Tibial nerve (tissue), 4 donors: Measurements from ENCODE around the gene CHSY3. TPM values are rescaled to one million over a fixed set of nuclear protein-coding genes. Genes with fewer than 3 reads are reported as not detected.

Source experiments
- DNase-seq, 2 donors: peaks; one replicate each; pipeline ENCODE4 v3.0.0-alpha.2; 2019; ENCODE audit warnings: low spot score in 2 of 2
- H3K27ac ChIP-seq, 4 donors: fragments of 200-600 bp; sonication (generic) in 3 of 4; one replicate each; pipeline ENCODE4 v1.5.1; 2017 to 2019; ENCODE audit warnings: mild to moderate bottlenecking in 1 of 4
- H3K27me3 ChIP-seq, 2 donors: fragments of 200-600 bp; sonication (generic) in 1 of 2; one replicate each; pipeline versions ENCODE4 v1.5.1 to v1.6.0; 2017 to 2019
- H3K36me3 ChIP-seq, 3 donors: fragments of 200-600 bp; sonication (generic); one replicate each; pipeline ENCODE4 v1.5.1; 2018 to 2019
- H3K4me1 ChIP-seq, 4 donors: fragments of 200-600 bp; sonication (generic) in 3 of 4; one replicate each; pipeline ENCODE4 v1.5.1; 2017 to 2019
- H3K4me3 ChIP-seq, 4 donors: fragments of 200-600 bp; sonication (generic) in 3 of 4; one replicate each; pipeline ENCODE4 v1.5.1; 2017 to 2019; ENCODE audit warnings: mild to moderate bottlenecking in 1 of 4, moderate library complexity in 1 of 4
- H3K9me3 ChIP-seq, 4 donors: fragments of 200-600 bp; sonication (generic) in 3 of 4; one replicate each; pipeline ENCODE4 v1.5.1; 2017 to 2019
- CTCF ChIP-seq, 5 experiments: fragments of 200-600 bp in 3 of 5; fragments of 450-650 bp in 2 of 5; sonication (generic) in 3 of 5; IDR thresholded peaks; one replicate each; pipeline ENCODE4 v1.5.1; 2016 to 2019; ENCODE audit warnings: antibody characterized with exemption in 5 of 5, mild to moderate bottlenecking in 3 of 5, moderate library complexity in 2 of 5
- EP300 ChIP-seq, 2 donors: sonication (generic); formaldehyde crosslinking; IDR thresholded peaks; one replicate each; pipeline ENCODE4 v1.6.1; 2017; ENCODE audit warnings: antibody characterized with exemption in 2 of 2, mild to moderate bottlenecking in 1 of 2
- POLR2A ChIP-seq, 2 donors: fragments of 450-650 bp; IDR thresholded peaks; one replicate each; pipeline ENCODE4 v1.6.1; 2017; ENCODE audit warnings: antibody characterized with exemption in 2 of 2, mild to moderate bottlenecking in 2 of 2, moderate library complexity in 2 of 2
- WGBS, 2 donors: methylation state at CpG; one replicate each; pipeline ENCODE4 v1.1.5; 2018; 5-methylcytosine and 5-hydroxymethylcytosine counted together
- total RNA-seq, 4 donors: library from RNA; depleted of rRNA; stranded (reverse); fragments of >200 nt; gene quantifications; one replicate each; pipeline ENCODE4 v1.1.0, GENCODE V29; 2016

CHSY3 gene
- 10 to 100 TPM in 1 of 4 donors, 1 to 10 TPM in 3; 3.6 to 11.2 (median 6.2) TPM for total RNA-seq

GRCh38 chr5:129904102-129904666, at the start of gene CHSY3:
CHSY3 (plus strand) TSS chr5:129904465.
- Histone ChIP-seq H3K9me3 (no peaks in the 10 kb centered on the region), H3K27me3 (no peaks in the 10 kb centered on the region), H3K36me3 (no peaks in the 10 kb centered on the region), H3K4me1 (peaks cover 0 to 32% (median 5%) of the 10 kb centered on the region in 4 donors), H3K27ac (peak within 1 kb of the TSS; percentile 67 to 94 (median 76)), H3K4me3 (peak within 1 kb of the TSS; percentile 56 to 85 (median 75))
- WGBS, 2 donors = 1% methylated on average over 30 to 41 of the region's 62 CpGs
- peak; percentile 68 to 72 for DNase-seq
- TF ChIP-seq EP300 (IDR thresholded peaks at IDR 0.05) = peak in 1 of 2 donors; percentile 14
- peak in 2 of 5 experiments; percentile 55 to 67 for TF ChIP-seq CTCF (IDR thresholded peaks at IDR 0.05)
- no peak for TF ChIP-seq POLR2A (IDR thresholded peaks at IDR 0.05)

- H3K4me3 ChIP-seq = no peak overlapping the region
- WGBS, 2 donors = 97% methylated on average over 1 of the region's 1 CpG
- H3K36me3 ChIP-seq = no peaks in the 10 kb centered on the region
- no peak for TF ChIP-seq POLR2A (IDR thresholded peaks at IDR 0.05)
- no peak for TF ChIP-seq CTCF (IDR thresholded peaks at IDR 0.05)
- TF ChIP-seq EP300 (IDR thresholded peaks at IDR 0.05) = no peak
- DNase-seq = no peak
- no peaks in the 10 kb centered on the region for H3K27me3 ChIP-seq
- H3K4me1 ChIP-seq = peaks cover 0 to 9% (median 0%) of the 10 kb centered on the region in 4 donors
- no peaks in the 10 kb centered on the region for H3K9me3 ChIP-seq
- no peak overlapping the region for H3K27ac ChIP-seq
Observed at GRCh38 chr5:129856325-129856724, 47.9 kb upstream of the CHSY3 start.

GRCh38 chr5:129857116-129857515, 47.1 kb upstream of the CHSY3 start:
- whole genome bisulfite sequencing, 2 donors = 34 to 44% methylated on average over 1 of the region's 1 CpG
- DNase-seq = no peak
- H3K4me1 ChIP-seq = peaks cover 0 to 9% (median 0%) of the 10 kb centered on the region in 4 donors

GRCh38 chr5:129858131-129858675, 46.1 kb upstream of the CHSY3 start:
- TF ChIP-seq POLR2A (IDR thresholded peaks at IDR 0.05) (no peak), EP300 (IDR thresholded peaks at IDR 0.05) (no peak), CTCF (IDR thresholded peaks at IDR 0.05) (no peak)
- Histone ChIP-seq H3K27me3 (no peaks in the 10 kb centered on the region), H3K36me3 (no peaks in the 10 kb centered on the region)

More at GRCh38 chr5:129857116-129857515, 47.1 kb upstream of the CHSY3 start:
- H3K27ac ChIP-seq = no peak overlapping the region
- H3K36me3 ChIP-seq = no peaks in the 10 kb centered on the region
- no peak overlapping the region for H3K4me3 ChIP-seq
- no peaks in the 10 kb centered on the region for H3K27me3 ChIP-seq
- no peaks in the 10 kb centered on the region for H3K9me3 ChIP-seq
- no peak for TF ChIP-seq POLR2A (IDR thresholded peaks at IDR 0.05)
- TF ChIP-seq CTCF (IDR thresholded peaks at IDR 0.05) = no peak
- no peak for TF ChIP-seq EP300 (IDR thresholded peaks at IDR 0.05)

GRCh38 chr5:129884322-129884721, 19.9 kb upstream of the CHSY3 start:
- H3K9me3 ChIP-seq = no peaks in the 10 kb centered on the region
- WGBS, 2 donors = 89 to 91% methylated on average over 1 of the region's 1 CpG
- no peaks in the 10 kb centered on the region for H3K4me1 ChIP-seq
- DNase-seq = no peak
- H3K27me3 ChIP-seq = no peaks in the 10 kb centered on the region
- no peak overlapping the region for H3K27ac ChIP-seq
- no peaks in the 10 kb centered on the region for H3K36me3 ChIP-seq
- H3K4me3 ChIP-seq = no peak overlapping the region
- TF ChIP-seq CTCF (IDR thresholded peaks at IDR 0.05) = no peak
- no peak for TF ChIP-seq EP300 (IDR thresholded peaks at IDR 0.05)
- no peak for TF ChIP-seq POLR2A (IDR thresholded peaks at IDR 0.05)

More at GRCh38 chr5:129858131-129858675, 46.1 kb upstream of the CHSY3 start:
- no peak overlapping the region for H3K4me3 ChIP-seq
- no peak for DNase-seq
- peaks cover 0 to 9% (median 0%) of the 10 kb centered on the region in 4 donors for H3K4me1 ChIP-seq
- no peak overlapping the region for H3K27ac ChIP-seq
- no peaks in the 10 kb centered on the region for H3K9me3 ChIP-seq
